ENCODE results near the gene KCTD11. TPM values are rescaled to one million over a fixed set of nuclear protein-coding genes. Genes with fewer than 3 reads are reported as not detected.

KCTD11 gene
- total and polyA plus RNA-seq, 10 of the 15 experiments (the other 5 are each of a cell fraction or from before 2014, with no cell fraction given): 0.05 to 7.3 (median 2.9) TPM

DNA sequence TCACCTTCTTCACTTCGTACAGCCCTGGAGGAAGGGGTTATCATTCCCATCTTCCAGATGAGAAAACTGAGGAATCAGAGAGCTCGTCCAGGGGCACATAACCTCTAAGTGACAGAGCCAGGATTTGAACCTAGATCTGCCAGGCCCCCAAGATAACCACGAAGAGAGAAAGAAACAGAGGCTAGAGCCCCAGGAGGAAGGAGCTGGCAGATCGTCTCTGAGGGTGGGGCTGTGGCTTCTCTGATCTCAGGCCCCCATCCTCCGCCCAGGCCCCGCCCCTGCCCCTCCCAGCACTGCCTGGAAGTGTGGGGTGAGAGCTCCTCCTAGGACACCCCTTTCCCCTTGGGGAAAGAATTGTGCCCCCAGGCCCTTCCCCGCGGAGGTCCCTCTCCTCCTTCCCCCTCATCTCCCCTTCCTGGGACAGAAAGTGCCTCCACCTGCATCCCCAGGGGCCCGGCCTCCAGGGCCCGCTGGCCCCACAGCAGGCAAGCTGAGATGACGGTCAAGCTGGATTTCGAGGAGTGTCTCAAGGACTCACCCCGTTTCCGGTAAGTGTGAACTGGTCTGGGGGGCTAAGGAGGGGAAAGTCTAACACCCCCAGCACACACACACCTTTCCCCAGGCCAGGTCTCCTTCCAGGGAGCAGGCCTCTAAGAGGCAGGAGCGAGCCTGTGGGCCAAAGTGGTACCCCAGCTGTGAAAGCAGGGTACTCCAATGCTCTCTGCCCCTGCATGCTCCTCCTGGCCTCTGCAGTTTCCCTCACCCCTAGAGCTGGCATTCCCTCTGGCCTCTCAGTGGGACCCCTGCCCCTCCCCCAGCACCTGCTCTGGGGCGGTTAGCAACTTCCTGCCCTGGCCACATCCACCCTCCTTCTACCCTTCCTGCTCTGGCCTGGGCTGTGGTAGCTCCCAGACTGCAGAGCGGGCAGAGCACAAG is 15.5 kb upstream of the KCTD11 start, which contains the start of gene ACAP1 (continued):
- TF ChIP-seq, protein P1, sequence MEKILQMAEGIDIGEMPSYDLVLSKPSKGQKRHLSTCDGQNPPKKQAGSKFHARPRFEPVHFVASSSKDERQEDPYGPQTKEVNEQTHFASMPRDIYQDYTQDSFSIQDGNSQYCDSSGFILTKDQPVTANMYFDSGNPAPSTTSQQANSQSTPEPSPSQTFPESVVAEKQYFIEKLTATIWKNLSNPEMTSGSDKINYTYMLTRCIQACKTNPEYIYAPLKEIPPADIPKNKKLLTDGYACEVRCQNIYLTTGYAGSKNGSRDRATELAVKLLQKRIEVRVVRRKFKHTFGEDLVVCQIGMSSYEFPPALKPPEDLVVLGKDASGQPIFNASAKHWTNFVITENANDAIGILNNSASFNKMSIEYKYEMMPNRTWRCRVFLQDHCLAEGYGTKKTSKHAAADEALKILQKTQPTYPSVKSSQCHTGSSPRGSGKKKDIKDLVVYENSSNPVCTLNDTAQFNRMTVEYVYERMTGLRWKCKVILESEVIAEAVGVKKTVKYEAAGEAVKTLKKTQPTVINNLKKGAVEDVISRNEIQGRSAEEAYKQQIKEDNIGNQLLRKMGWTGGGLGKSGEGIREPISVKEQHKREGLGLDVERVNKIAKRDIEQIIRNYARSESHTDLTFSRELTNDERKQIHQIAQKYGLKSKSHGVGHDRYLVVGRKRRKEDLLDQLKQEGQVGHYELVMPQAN (conservative IDR thresholded peaks at IDR 0.05): no peak
- no peak for TF ChIP-seq RAD21 (IDR thresholded peaks at IDR 0.05; ENCODE audit: insufficient read depth, low read depth, low read length)
- TF ChIP-seq HDGF (IDR thresholded peaks at IDR 0.05): no peak
- TF ChIP-seq CBX5 (IDR thresholded peaks at IDR 0.05; ENCODE audit: low read depth): no peak
- no peak for TF ChIP-seq SPI1 (IDR thresholded peaks at IDR 0.05; ENCODE audit: borderline replicate concordance, insufficient read depth, low read depth, low read length)
- TF ChIP-seq CREB1 (IDR thresholded peaks at IDR 0.05; ENCODE audit: low read depth): no peak
- TF ChIP-seq SMARCA5 (IDR thresholded peaks at IDR 0.05): peak; percentile 78; the same call in 1 of the 2 replicates
- TF ChIP-seq ETV6 (conservative IDR thresholded peaks at IDR 0.05 in 1 of 2, IDR thresholded peaks at IDR 0.05 in 1 of 2; ENCODE audit: borderline replicate concordance in 1 of 2, low read depth in 1 of 2): 0 out of 4 replicates have a peak, but pooled peaks of 1 of the 2 experiments have one; percentile 24
- no peak for TF ChIP-seq SMAD5 (IDR thresholded peaks at IDR 0.05; ENCODE audit: low read depth)
- no peak for TF ChIP-seq CEBPB (IDR thresholded peaks at IDR 0.05; ENCODE audit: borderline replicate concordance in 1 of 2, low read depth in 2 of 2, low read length in 2 of 2)
- TF ChIP-seq BRCA1 (IDR thresholded peaks at IDR 0.05; ENCODE audit: low read depth, low read length): no peak
- no peak for TF ChIP-seq SIX5 (IDR thresholded peaks at IDR 0.05; ENCODE audit: low read depth, low read length, severe bottlenecking)
- no peak for TF ChIP-seq SUZ12 (IDR thresholded peaks at IDR 0.05; ENCODE audit: unreplicated experiment)
- TF ChIP-seq, protein P2, sequence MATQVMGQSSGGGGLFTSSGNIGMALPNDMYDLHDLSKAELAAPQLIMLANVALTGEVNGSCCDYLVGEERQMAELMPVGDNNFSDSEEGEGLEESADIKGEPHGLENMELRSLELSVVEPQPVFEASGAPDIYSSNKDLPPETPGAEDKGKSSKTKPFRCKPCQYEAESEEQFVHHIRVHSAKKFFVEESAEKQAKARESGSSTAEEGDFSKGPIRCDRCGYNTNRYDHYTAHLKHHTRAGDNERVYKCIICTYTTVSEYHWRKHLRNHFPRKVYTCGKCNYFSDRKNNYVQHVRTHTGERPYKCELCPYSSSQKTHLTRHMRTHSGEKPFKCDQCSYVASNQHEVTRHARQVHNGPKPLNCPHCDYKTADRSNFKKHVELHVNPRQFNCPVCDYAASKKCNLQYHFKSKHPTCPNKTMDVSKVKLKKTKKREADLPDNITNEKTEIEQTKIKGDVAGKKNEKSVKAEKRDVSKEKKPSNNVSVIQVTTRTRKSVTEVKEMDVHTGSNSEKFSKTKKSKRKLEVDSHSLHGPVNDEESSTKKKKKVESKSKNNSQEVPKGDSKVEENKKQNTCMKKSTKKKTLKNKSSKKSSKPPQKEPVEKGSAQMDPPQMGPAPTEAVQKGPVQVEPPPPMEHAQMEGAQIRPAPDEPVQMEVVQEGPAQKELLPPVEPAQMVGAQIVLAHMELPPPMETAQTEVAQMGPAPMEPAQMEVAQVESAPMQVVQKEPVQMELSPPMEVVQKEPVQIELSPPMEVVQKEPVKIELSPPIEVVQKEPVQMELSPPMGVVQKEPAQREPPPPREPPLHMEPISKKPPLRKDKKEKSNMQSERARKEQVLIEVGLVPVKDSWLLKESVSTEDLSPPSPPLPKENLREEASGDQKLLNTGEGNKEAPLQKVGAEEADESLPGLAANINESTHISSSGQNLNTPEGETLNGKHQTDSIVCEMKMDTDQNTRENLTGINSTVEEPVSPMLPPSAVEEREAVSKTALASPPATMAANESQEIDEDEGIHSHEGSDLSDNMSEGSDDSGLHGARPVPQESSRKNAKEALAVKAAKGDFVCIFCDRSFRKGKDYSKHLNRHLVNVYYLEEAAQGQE (IDR thresholded peaks at IDR 0.05; ENCODE audit: low read depth, low read length): no peak
- TF ChIP-seq, protein P3, sequence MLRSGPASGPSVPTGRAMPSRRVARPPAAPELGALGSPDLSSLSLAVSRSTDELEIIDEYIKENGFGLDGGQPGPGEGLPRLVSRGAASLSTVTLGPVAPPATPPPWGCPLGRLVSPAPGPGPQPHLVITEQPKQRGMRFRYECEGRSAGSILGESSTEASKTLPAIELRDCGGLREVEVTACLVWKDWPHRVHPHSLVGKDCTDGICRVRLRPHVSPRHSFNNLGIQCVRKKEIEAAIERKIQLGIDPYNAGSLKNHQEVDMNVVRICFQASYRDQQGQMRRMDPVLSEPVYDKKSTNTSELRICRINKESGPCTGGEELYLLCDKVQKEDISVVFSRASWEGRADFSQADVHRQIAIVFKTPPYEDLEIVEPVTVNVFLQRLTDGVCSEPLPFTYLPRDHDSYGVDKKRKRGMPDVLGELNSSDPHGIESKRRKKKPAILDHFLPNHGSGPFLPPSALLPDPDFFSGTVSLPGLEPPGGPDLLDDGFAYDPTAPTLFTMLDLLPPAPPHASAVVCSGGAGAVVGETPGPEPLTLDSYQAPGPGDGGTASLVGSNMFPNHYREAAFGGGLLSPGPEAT (IDR thresholded peaks at IDR 0.05; ENCODE audit: low read depth): no peak; the same call in none of the 2 replicates
- TF ChIP-seq CHD1 (IDR thresholded peaks at IDR 0.05; ENCODE audit: low read depth, low read length): 0 out of 2 replicates have a peak, but pooled peaks have one; percentile 20
- no peak for TF ChIP-seq YBX1 (IDR thresholded peaks at IDR 0.05)
- TF ChIP-seq, protein P4, sequence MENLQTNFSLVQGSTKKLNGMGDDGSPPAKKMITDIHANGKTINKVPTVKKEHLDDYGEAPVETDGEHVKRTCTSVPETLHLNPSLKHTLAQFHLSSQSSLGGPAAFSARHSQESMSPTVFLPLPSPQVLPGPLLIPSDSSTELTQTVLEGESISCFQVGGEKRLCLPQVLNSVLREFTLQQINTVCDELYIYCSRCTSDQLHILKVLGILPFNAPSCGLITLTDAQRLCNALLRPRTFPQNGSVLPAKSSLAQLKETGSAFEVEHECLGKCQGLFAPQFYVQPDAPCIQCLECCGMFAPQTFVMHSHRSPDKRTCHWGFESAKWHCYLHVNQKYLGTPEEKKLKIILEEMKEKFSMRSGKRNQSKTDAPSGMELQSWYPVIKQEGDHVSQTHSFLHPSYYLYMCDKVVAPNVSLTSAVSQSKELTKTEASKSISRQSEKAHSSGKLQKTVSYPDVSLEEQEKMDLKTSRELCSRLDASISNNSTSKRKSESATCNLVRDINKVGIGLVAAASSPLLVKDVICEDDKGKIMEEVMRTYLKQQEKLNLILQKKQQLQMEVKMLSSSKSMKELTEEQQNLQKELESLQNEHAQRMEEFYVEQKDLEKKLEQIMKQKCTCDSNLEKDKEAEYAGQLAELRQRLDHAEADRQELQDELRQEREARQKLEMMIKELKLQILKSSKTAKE (IDR thresholded peaks at IDR 0.05; ENCODE audit: low read depth, poor library complexity, severe bottlenecking): peak; percentile 15
- TF ChIP-seq TCF7 (IDR thresholded peaks at IDR 0.05; ENCODE audit: borderline replicate concordance): no peak

Data from GM12878 (cell line).